HG03378 (cell line): ENCODE results near the gene RAB11B.
"Not testable (repeated sequence)": the region's sequence is repeated elsewhere in the genome, so short reads cannot be mapped to it uniquely, and the experiment has no call there.

Experiments used
- ATAC-seq: cut with Tn5 transposase; IDR thresholded peaks from one replicate; pipeline ENCODE4 v1.9.1; 2021; ENCODE audit warnings: mild to moderate bottlenecking, moderate library complexity; ENCODE audit not compliant: unreplicated experiment

Gene RAB11B

GRCh38 chr19:8425331-8425730 lies 35.2 kb downstream of the RAB11B start:
- ATAC-seq, result not testable (repeated sequence)

GRCh38 chr19:8426283-8426682 lies 36.1 kb downstream of the RAB11B start:
- ATAC-seq, result no peak

- ATAC-seq, result no peak
Measured at GRCh38 chr19:8429044-8429443, 38.9 kb downstream of the RAB11B start.

DNA sequence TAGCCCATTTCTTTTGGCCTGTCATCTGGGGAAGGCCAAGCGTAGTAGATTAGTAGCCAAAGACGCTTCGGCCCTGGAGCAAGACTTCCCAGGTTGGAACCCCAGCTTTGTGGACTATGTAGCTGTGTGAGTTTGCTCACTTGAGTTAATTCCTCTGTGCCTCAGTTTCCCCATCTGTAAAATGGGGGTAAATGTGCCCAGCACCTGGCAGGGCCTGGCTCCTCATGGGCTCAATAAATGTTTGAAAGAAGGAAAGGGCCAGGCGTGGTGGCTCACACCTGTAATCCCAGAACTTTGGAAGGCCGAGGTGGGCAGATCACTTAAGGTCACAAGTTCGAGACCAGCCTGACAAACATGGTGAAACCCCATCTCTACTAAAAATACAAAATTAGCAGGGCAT lies 39.7 kb downstream of the RAB11B start:
- no peak for ATAC-seq

DNA sequence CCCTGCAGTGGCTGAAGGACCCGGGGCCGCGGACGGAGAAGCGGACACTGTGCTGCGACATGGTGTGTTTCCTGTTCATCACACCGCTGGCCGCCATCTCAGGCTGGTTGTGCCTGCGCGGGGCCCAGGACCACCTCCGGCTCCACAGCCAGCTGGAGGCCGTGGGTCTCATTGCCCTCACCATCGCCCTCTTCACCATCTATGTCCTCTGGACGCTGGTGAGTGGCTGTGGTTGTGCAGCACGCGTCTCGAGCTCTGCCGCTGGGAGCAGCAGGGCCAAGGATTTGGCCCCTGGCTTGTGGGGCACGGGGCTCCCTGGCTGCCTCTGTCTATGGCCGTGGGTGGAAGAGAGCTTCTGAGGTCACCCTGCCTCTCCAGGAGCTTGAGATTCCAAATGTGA lies 40.5 kb downstream of the RAB11B start:
- ATAC-seq, result no peak

DNA sequence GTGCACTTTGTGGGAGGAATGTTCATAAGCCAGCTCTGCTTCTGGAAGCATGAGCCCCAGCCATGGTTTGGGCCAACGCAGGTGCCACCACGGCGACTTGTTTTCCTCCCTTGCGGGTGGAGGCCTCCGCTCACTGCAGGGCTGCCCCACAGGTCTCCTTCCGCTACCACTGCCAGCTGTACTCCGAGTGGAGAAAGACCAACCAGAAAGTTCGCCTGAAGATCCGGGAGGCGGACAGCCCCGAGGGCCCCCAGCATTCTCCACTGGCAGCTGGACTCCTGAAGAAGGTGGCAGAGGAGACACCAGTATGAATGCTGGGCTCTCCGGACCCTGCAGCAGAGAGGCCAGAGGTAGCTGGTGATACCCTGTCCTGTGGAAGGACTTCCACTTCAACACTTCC lies 48.1 kb downstream of the RAB11B start:
- no peak for ATAC-seq

GRCh38 chr19:8441725-8442544 lies 51.8 kb downstream of the RAB11B start:
- no peak for ATAC-seq

DNA sequence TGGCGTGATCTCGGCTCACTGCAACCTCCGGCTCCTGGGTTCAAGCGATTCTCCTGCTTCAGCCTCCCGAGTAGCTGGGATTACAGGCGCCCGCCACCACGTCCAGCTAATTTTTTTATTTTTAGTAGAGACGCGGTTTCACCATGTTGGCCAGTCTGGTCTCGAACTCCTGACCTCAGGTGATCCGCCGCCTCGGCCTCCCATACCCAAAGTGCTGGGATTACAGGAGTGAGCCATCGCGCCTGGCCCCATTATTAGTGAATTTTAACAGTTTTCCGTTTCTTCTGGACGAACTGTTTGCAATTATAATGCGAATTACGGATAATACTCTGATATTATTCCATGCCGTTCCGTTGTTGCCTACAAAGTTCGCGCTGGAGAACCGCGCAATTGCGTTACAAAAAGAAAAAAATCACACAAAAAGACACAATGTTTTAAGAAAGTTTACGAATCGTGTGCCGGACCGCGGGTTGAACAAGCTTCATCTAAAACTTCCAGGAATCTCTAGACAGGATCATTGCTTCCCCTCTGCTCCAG lies 54.0 kb downstream of the RAB11B start:
- not testable (repeated sequence) for ATAC-seq

DNA sequence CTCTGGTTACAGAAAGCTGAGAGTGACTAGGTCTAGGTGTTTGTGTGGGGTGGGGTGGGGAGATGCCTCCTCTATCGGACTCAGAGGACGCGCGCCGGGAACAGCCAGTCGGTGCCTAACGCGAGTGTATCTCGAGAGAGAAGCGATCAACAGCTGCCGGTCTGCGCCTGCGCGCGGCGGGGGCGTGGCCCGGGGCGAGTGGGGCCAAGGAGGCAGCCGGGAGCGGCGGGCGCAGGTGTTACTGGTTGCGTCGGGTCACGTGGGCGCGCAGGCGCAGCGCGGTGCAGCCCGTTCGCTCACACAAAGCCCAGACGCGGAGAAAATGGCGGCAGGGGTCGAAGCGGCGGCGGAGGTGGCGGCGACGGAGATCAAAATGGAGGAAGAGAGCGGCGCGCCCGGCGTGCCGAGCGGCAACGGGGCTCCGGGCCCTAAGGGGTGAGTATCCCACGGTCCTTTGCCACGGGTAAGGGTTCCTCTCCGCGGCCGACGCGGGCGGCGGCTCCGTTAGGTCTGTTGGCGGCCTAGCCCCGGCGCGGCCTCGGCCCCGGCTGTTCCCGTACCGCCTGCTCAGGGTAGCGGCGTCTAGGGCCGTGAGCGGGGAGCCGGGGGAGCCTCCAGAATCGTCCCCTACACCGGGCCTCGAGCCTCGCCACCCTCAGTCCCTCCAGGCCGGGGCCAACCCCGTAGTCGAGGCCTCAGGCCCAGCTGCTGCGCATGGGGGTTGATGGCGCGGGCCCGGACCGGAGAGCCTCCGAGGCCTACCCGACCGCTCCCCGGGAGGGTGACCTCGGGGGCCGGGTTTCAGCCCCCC lies 54.7 kb downstream of the RAB11B start, which contains the start of gene HNRNPM:
Gene HNRNPM (plus strand): TSS at position 299 of the 811 bp plus-strand sequence. CDS start 24 bp downstream, at position 323.
- peak; percentile 61 for ATAC-seq

GRCh38 chr19:8445488-8446001 lies 55.4 kb downstream of the RAB11B start:
- ATAC-seq, result peak; percentile 13

- ATAC-seq, result no peak
Measured at GRCh38 chr19:8446061-8446709, 56.0 kb downstream of the RAB11B start.

DNA sequence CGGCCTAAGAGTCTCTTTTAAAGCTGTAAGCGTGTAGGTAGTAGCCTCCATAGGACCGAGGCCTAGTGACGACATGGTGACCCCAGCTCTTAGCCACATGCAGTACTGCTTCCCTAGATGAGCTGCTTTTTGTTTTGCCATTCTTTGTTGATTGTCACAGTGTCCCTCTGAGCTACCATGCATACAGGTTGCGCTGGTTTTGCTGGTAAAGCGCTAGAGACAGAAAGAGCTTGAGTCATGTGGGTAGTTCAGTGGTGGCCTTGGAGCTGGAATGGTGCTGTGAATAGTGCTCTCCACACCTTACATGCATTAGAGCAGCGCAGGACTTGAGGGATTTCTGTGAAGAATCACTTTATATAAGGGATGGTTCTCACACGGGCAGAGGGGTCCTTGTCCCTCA lies 59.7 kb downstream of the RAB11B start:
- ATAC-seq, result no peak

- no peak for ATAC-seq
Measured at GRCh38 chr19:8451377-8451776, 61.2 kb downstream of the RAB11B start.

DNA sequence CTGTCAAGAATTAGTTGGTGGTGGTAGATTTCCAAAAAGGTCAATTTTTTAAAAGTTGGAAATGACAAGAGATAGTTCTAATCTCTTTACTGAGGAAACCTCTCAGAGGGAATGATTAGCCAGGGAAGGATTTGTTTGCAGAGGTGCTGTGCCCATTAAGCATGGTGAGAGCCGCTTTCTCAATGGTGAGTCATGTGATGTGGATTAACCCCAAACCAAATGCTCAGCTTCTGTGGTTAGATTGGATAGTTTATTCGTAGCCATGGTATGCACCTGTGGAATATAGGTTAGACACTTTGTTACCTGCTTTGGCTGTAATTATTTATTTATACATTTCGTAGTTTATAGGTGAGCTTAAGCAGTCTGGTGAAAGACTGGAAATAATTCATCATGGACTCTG lies 61.7 kb downstream of the RAB11B start:
- ATAC-seq, result no peak

- ATAC-seq, result no peak
Measured at GRCh38 chr19:8452446-8453123, 62.4 kb downstream of the RAB11B start.

DNA sequence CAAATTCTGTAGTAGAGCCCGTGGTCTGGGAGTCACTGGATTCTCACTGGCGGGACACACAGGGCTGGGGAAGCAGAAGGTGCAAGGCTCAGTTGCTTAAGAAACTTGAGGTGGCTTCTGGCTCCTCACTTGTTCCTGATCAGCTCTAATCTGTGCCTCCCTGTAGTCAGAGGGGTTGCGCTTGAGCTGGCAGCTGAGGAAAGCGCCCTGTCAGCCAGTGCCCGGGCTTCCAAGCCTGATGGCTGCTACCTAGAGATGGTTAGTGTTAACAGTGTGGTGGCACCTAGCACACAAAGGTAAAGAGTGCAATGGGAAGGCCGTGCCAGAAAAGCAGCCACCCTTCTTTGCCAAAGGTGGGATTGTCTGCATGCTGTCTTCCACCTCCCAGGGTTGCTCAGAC lies 63.5 kb downstream of the RAB11B start:
- ATAC-seq, result no peak
